ENCODE results near the gene DIAPH2. TPM values are rescaled to one million over a fixed set of nuclear protein-coding genes. Genes with fewer than 3 reads are reported as not detected.
"Not testable (repeated sequence)": the region's sequence is repeated elsewhere in the genome, so short reads cannot be mapped to it uniquely, and the experiment has no call there.

DIAPH2 gene
- total RNA-seq, 8 experiments from 2014 or later: 2.6 to 12.7 (median 3.9) TPM

GRCh38 chrX:96843566-96843965, 158.9 kb downstream of the DIAPH2 start:
- Histone ChIP-seq H3K27ac (no peak overlapping the region), H3K4me1 (replicated peaks in 1 of 2) (no peaks in the 10 kb centered on the region), H3K4me3 (no peak overlapping the region)
- 11 to 100% (median 25%) methylated on average over 1 to 5 of the region's 5 CpGs; no CpG with 5 or more reads in 6 of the 10 experiments for WGBS, 10 experiments
- peak in 2 of 8 experiments; percentile 50 to 97 for ATAC-seq (replicated peaks in 6 of 8)
- in situ Hi-C loops (cut with MboI; ENCODE audit: low pct_unique_long_range_greater_than_20kb in 2 of 9, low sequenced_read_pairs in 9 of 9, unreplicated experiment in 9 of 9): no loop called here

DNA sequence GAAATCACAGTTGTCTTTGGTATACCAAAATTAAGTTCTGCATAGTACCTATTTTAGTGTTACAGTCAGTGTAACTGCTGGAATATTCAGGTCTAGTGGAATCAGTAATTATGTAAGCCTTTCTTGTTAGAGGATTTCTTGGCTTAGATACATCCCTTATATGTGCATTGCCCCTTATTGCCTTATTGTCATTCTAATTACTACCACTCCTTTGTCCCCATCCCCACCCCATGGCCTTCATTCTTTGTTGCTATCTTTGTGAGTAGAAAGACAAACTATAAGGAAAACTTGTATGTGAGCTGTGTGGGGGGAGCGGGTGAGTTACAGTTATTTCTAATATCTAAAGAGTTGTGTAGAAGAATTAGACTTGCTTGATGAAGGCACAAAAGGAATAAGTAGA, 162.2 kb downstream of the DIAPH2 start:
- WGBS, 10 experiments: 60 to 89% methylated on average over 1 of the region's 1 CpG; no CpG with 5 or more reads in 8 of the 10 experiments
- no peak for ATAC-seq (replicated peaks in 6 of 8)
- in situ Hi-C loops (cut with MboI; ENCODE audit: low pct_unique_long_range_greater_than_20kb in 2 of 9, low sequenced_read_pairs in 9 of 9, unreplicated experiment in 9 of 9): no loop called here

DNA sequence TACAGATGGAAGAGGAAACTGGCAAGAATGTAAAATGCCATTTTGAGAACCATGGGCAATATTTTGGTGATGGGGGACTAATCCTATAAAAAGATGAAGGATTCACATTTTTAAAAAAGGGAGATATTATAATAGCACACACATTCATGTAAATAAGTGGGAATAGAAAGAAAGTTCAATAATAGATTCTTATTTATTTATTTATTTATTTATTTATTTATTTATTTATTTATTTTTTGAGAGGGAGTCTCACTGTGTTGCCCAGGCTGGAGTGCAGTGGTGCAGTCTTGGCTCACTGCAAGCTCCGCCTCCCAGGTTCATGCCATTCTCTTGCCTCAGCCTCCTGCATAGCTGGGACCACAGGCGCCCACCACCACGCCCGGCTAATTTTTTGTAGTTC, 174.8 kb downstream of the DIAPH2 start:
- H3K27ac ChIP-seq; ATAC-seq (replicated peaks in 6 of 8); H3K4me3 ChIP-seq; H3K4me1 ChIP-seq (replicated peaks in 1 of 2); in situ Hi-C loops (cut with MboI; ENCODE audit: low pct_unique_long_range_greater_than_20kb in 2 of 9, low sequenced_read_pairs in 9 of 9, unreplicated experiment in 9 of 9): not testable (repeated sequence)
- no CpG with 5 or more reads among the region's 4 CpGs for WGBS, 10 experiments

More for the DNA sequence above, 162.2 kb downstream of the DIAPH2 start:
- no peak overlapping the region for H3K4me3 ChIP-seq
- no peaks in the 10 kb centered on the region for H3K4me1 ChIP-seq (replicated peaks in 1 of 2)
- no peak overlapping the region for H3K27ac ChIP-seq

- ATAC-seq (replicated peaks in 6 of 8): no peak
- Histone ChIP-seq H3K27ac (no peak overlapping the region), H3K4me1 (replicated peaks in 1 of 2) (no peaks in the 10 kb centered on the region), H3K4me3 (no peak overlapping the region)
- in situ Hi-C loops (cut with MboI; ENCODE audit: low pct_unique_long_range_greater_than_20kb in 2 of 9, low sequenced_read_pairs in 9 of 9, unreplicated experiment in 9 of 9): no loop called here
- WGBS, 10 experiments: 38 to 100% (median 100%) methylated on average over 1 to 3 of the region's 3 CpGs; no CpG with 5 or more reads in 2 of the 10 experiments
Observed at GRCh38 chrX:96861218-96861617, 176.6 kb downstream of the DIAPH2 start.

GRCh38 chrX:96861661-96862060, 177.0 kb downstream of the DIAPH2 start:
- H3K4me3 ChIP-seq: no peak overlapping the region
- no peak for ATAC-seq (replicated peaks in 6 of 8)
- H3K4me1 ChIP-seq (replicated peaks in 1 of 2): no peaks in the 10 kb centered on the region
- H3K27ac ChIP-seq: no peak overlapping the region
- 11 to 100% (median 73%) methylated on average over 1 to 4 of the region's 4 CpGs; no CpG with 5 or more reads in 3 of the 10 experiments for WGBS, 10 experiments
- in situ Hi-C loops (cut with MboI; ENCODE audit: low pct_unique_long_range_greater_than_20kb in 2 of 9, low sequenced_read_pairs in 9 of 9, unreplicated experiment in 9 of 9): no loop called here

- in situ Hi-C loops (cut with MboI; ENCODE audit: low pct_unique_long_range_greater_than_20kb in 2 of 9, low sequenced_read_pairs in 9 of 9, unreplicated experiment in 9 of 9): no loop called here
- no peak for ATAC-seq (replicated peaks in 6 of 8)
- 68 to 93% (median 81%) methylated on average over 3 to 7 of the region's 10 CpGs; no CpG with 5 or more reads in 6 of the 10 experiments for WGBS, 10 experiments
- Histone ChIP-seq H3K4me3 (no peak within 1 kb of the TSS), H3K4me1 (replicated peaks in 1 of 2) (no peaks in the 10 kb centered on the region), H3K27ac (no peak within 1 kb of the TSS)
Observed at GRCh38 chrX:96883608-96884007, 199.0 kb downstream of the DIAPH2 start, which contains the start of gene RPA4. RPA4 (plus strand) TSS chrX:96883908; CDS start chrX:96884311, 403 bp downstream.

DNA sequence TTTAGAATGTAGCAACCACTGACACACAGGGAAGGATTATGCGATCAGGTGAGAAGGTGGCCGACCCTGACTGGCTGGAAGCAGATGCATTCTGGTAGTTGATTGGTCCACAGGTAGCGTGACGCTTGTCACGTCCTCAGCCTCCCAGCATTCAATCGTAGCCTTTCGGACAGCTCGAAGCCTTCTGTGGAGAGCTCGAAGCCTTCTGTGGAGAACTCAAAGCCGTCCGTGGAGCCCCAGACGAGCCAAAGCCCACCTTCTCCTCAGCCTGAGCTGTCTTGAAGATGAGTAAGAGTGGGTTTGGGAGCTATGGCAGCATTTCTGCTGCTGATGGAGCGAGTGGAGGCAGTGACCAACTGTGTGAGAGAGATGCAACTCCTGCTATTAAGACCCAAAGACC, 199.4 kb downstream of the DIAPH2 start:
- Histone ChIP-seq H3K4me1 (replicated peaks in 1 of 2) (no peaks in the 10 kb centered on the region), H3K27ac (no peak overlapping the region), H3K4me3 (no peak overlapping the region)
- ATAC-seq (replicated peaks in 6 of 8): no peak
- in situ Hi-C loops (cut with MboI; ENCODE audit: low pct_unique_long_range_greater_than_20kb in 2 of 9, low sequenced_read_pairs in 9 of 9, unreplicated experiment in 9 of 9): no loop called here
- 70% methylated on average over 13 of the region's 13 CpGs; no CpG with 5 or more reads in 9 of the 10 experiments for WGBS, 10 experiments

DNA sequence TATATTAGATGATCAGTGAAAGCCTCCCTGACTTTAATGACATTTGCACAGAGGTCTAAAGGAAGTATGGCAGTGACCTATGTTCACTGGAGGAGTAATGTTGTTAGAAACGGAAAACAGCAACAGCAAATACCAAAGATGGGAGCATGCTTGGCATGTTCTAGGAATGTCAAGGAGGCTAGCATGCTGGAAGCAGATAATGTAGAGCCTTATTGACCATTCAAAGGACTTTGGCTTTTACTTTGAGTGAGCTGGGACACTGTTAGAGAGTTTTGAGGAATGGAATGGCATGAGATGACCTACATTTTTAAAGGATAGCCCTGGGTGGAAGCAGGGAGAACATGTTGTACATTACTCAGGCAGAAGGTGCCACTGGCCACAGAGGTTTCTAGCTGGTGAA, 205.1 kb downstream of the DIAPH2 start:
- H3K27ac ChIP-seq: no peak overlapping the region
- no peak for ATAC-seq (replicated peaks in 6 of 8)
- in situ Hi-C loops (cut with MboI; ENCODE audit: low pct_unique_long_range_greater_than_20kb in 2 of 9, low sequenced_read_pairs in 9 of 9, unreplicated experiment in 9 of 9): no loop called here
- no peak overlapping the region for H3K4me3 ChIP-seq
- WGBS, 10 experiments: 20 to 64% methylated on average over 1 of the region's 1 CpG; no CpG with 5 or more reads in 8 of the 10 experiments
- no peaks in the 10 kb centered on the region for H3K4me1 ChIP-seq (replicated peaks in 1 of 2)

GRCh38 chrX:96906741-96907140, 222.1 kb downstream of the DIAPH2 start:
- 59 to 100% (median 93%) methylated on average over 1 to 2 of the region's 2 CpGs; no CpG with 5 or more reads in 3 of the 10 experiments for WGBS, 10 experiments
- Histone ChIP-seq H3K4me1 (replicated peaks in 1 of 2) (no peaks in the 10 kb centered on the region), H3K4me3 (no peak overlapping the region), H3K27ac (no peak overlapping the region)
- ATAC-seq (replicated peaks in 6 of 8): peak in 1 of 8 experiments; percentile 20
- in situ Hi-C loops (cut with MboI; ENCODE audit: low pct_unique_long_range_greater_than_20kb in 2 of 9, low sequenced_read_pairs in 9 of 9, unreplicated experiment in 9 of 9): no loop called here

DNA sequence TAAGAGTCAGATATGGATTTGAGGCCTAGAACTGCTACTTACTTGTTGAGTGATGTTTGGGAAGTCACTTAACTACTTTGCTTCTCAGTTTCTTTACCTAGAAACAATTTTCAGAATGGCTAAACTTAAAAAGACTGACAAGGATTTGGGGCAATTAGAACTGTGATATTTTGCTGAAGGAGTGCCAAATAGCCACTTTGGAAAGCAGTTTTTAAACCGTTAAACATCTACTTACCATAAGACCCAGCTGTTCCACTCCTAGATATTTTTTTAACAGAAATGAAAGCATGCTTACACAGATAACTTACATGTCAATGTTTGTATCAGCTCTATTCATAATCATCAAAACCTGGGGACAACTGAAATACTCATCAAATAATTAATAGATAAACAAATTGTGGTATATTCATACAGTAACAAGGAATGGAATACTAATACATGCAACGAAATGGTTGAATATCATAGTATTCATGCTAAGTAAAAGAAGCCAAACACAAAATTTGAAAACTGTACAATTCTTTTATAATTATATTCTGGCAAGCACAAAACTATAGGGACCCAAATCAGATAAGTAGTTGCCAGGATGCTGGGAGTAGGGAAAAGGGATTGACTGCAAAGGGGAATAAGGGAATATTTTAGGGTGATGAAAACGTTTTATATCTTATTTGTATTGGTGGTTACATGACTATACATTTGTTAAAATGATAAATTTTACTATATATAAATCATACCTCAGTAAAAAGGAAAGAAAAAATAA, 223.1 kb downstream of the DIAPH2 start:
- Histone ChIP-seq H3K4me1 (replicated peaks in 1 of 2) (no peaks in the 10 kb centered on the region), H3K27ac (no peak overlapping the region), H3K4me3 (no peak overlapping the region)
- in situ Hi-C loops (cut with MboI; ENCODE audit: low pct_unique_long_range_greater_than_20kb in 2 of 9, low sequenced_read_pairs in 9 of 9, unreplicated experiment in 9 of 9): no loop called here
- 23 to 55% (median 44%) methylated on average over 1 to 3 of the region's 3 CpGs; no CpG with 5 or more reads in 5 of the 10 experiments for WGBS, 10 experiments
- ATAC-seq (replicated peaks in 6 of 8): no peak

DNA sequence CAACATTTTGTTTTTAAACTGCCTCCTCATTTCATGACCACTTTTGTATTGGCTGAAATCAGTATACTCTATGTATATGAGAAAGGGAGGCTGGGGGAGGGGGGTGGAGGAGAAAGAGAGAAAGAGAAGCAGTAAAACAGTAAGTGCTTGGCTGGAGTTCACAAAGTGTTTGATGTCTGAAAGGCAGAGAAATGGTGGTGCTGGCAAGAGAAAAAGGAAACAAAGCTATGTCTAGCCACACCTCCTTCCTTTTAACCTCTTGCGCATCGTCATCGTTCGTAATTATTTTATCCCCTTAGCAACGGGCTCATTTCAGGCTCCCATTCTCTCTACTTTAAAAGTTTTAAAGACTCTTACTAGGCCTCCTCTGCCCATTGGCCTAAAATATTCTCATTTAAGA, 224.6 kb downstream of the DIAPH2 start:
- WGBS, 10 experiments: 0 to 95% methylated on average over 1 to 5 of the region's 5 CpGs; no CpG with 5 or more reads in 8 of the 10 experiments
- Histone ChIP-seq H3K27ac (no peak overlapping the region), H3K4me1 (replicated peaks in 1 of 2) (no peaks in the 10 kb centered on the region), H3K4me3 (no peak overlapping the region)
- ATAC-seq (replicated peaks in 6 of 8): peak in 3 of 8 experiments; percentile 16 to 41 (median 32)
- in situ Hi-C loops (cut with MboI; ENCODE audit: low pct_unique_long_range_greater_than_20kb in 2 of 9, low sequenced_read_pairs in 9 of 9, unreplicated experiment in 9 of 9): no loop called here

DNA sequence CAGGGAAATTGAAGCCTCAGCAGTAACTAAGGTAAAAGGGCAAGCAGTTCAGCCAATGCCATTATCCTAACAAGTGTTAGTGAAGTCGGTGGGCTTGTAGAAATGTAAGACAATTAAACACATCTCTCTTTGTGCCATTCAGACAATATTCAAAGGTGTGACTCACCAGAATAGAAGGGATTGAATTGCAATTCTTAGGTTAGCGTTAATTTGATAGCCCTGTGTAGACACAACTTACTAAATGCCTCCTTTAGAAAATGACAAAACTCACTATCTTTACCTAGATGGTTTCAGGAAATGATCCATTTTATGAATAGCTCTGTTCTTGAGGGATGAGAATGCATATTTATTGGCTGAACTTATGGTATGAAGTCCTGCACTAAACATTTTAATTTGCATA, 234.2 kb downstream of the DIAPH2 start:
- 33 to 90% (median 63%) methylated on average over 1 to 2 of the region's 2 CpGs; no CpG with 5 or more reads in 5 of the 10 experiments for WGBS, 10 experiments
- H3K27ac ChIP-seq: no peak overlapping the region
- no peak overlapping the region for H3K4me3 ChIP-seq
- no peak for ATAC-seq (replicated peaks in 6 of 8)
- in situ Hi-C loops (cut with MboI; ENCODE audit: low pct_unique_long_range_greater_than_20kb in 2 of 9, low sequenced_read_pairs in 9 of 9, unreplicated experiment in 9 of 9): no loop called here
- H3K4me1 ChIP-seq (replicated peaks in 1 of 2): no peaks in the 10 kb centered on the region

DNA sequence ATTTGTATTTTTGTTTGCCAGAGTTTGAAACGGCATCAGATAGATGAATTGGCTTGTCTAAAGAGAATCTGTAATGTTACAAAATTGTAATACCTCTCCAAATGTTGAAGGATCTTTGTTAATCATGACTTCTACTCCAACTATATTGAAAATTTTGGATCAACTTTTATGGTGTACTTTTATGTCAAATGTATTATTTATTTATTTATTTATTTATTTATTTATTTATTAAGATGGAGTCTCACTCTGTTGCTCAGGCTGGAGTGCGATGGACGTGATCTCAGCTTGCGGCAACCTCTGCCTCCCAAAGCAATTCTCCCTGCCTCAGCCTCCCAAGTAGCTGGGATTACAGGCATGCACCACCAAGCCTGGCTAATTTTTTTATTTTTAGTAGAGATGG, 235.0 kb downstream of the DIAPH2 start:
- Histone ChIP-seq H3K4me3 (no peak overlapping the region), H3K4me1 (replicated peaks in 1 of 2) (no peaks in the 10 kb centered on the region), H3K27ac (no peak overlapping the region)
- in situ Hi-C loops (cut with MboI; ENCODE audit: low pct_unique_long_range_greater_than_20kb in 2 of 9, low sequenced_read_pairs in 9 of 9, unreplicated experiment in 9 of 9): no loop called here
- 84 to 100% (median 100%) methylated on average over 1 to 4 of the region's 4 CpGs; no CpG with 5 or more reads in 4 of the 10 experiments for WGBS, 10 experiments
- no peak for ATAC-seq (replicated peaks in 6 of 8)

- Histone ChIP-seq H3K4me1 (replicated peaks in 1 of 2) (no peaks in the 10 kb centered on the region), H3K4me3 (no peak overlapping the region), H3K27ac (no peak overlapping the region)
- 52 to 62% methylated on average over 2 to 3 of the region's 3 CpGs; no CpG with 5 or more reads in 8 of the 10 experiments for WGBS, 10 experiments
- in situ Hi-C loops (cut with MboI; ENCODE audit: low pct_unique_long_range_greater_than_20kb in 2 of 9, low sequenced_read_pairs in 9 of 9, unreplicated experiment in 9 of 9): no loop called here
- ATAC-seq (replicated peaks in 6 of 8): no peak
Observed at GRCh38 chrX:96924581-96924980, 239.9 kb downstream of the DIAPH2 start.
